ENCODE data around the gene ZDHHC3.

The ZDHHC3 gene

DNA sequence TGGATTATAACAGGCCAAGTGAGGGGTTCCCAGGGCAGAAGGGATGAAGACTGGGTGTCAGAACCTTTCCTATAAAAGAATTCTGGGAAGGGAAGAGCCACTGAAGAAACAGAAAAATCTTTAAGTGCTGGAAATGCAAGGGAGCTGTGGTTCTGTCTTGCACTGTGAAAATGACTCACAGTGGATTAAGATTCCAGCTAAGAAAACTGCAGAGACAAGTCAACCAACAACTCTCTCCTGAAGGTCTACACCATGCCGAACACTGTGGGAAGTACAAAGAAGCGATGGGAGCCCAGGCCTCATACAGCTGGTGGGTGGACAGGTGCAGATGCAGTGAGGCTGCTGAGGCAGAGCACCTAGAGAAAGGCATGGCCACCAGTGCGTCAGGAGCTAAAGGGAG is 27.7 kb downstream of the ZDHHC3 start:
- peaks cover 10% of the 10 kb centered on the region; the same call in 1 of the 2 replicates for H3K4me1 ChIP-seq (ENCODE audit: low read length)
- no peak overlapping the region for H3K4me2 ChIP-seq (ENCODE audit: low read depth, low read length)
- no peak overlapping the region for H3K27ac ChIP-seq (ENCODE audit: low read length)
- H3K79me2 ChIP-seq (ENCODE audit: low read length), result 0 out of 2 replicates have a peak, but pooled peaks cover 4% of the 10 kb centered on the region
- H3F3A ChIP-seq (ENCODE audit: insufficient read depth, low read length), result no peaks in the 10 kb centered on the region
- no peak overlapping the region for H2AFZ ChIP-seq (ENCODE audit: low read length)
- H3K4me3 ChIP-seq (ENCODE audit: low read length), result no peak overlapping the region
- no peaks in the 10 kb centered on the region for H3K9me2 ChIP-seq (replicated peaks; ENCODE audit: insufficient read depth, low read length)
- no peak for TF ChIP-seq EZH2 (optimal IDR thresholded peaks at IDR 0.05; ENCODE audit: low read depth, low read length)
- TF ChIP-seq, protein P1, sequence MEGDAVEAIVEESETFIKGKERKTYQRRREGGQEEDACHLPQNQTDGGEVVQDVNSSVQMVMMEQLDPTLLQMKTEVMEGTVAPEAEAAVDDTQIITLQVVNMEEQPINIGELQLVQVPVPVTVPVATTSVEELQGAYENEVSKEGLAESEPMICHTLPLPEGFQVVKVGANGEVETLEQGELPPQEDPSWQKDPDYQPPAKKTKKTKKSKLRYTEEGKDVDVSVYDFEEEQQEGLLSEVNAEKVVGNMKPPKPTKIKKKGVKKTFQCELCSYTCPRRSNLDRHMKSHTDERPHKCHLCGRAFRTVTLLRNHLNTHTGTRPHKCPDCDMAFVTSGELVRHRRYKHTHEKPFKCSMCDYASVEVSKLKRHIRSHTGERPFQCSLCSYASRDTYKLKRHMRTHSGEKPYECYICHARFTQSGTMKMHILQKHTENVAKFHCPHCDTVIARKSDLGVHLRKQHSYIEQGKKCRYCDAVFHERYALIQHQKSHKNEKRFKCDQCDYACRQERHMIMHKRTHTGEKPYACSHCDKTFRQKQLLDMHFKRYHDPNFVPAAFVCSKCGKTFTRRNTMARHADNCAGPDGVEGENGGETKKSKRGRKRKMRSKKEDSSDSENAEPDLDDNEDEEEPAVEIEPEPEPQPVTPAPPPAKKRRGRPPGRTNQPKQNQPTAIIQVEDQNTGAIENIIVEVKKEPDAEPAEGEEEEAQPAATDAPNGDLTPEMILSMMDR (IDR thresholded peaks at IDR 0.05; ENCODE audit: low read length), result no peak
- no peak for TF ChIP-seq EZH2phosphoT487 (IDR thresholded peaks at IDR 0.05; ENCODE audit: low read length)
- no peaks in the 10 kb centered on the region for H3K9me3 ChIP-seq (replicated peaks; ENCODE audit: insufficient read depth, low read length)
- H3K9ac ChIP-seq (ENCODE audit: low read length), result no peak overlapping the region
- no peak for DNase-seq
- H3K36me3 ChIP-seq (replicated peaks; ENCODE audit: insufficient read depth, low read length), result no peaks in the 10 kb centered on the region
- no peaks in the 10 kb centered on the region for H4K20me1 ChIP-seq (ENCODE audit: insufficient read depth, low read length)
- no peaks in the 10 kb centered on the region for H3K27me3 ChIP-seq (replicated peaks; ENCODE audit: insufficient read depth, low read length)

DNA sequence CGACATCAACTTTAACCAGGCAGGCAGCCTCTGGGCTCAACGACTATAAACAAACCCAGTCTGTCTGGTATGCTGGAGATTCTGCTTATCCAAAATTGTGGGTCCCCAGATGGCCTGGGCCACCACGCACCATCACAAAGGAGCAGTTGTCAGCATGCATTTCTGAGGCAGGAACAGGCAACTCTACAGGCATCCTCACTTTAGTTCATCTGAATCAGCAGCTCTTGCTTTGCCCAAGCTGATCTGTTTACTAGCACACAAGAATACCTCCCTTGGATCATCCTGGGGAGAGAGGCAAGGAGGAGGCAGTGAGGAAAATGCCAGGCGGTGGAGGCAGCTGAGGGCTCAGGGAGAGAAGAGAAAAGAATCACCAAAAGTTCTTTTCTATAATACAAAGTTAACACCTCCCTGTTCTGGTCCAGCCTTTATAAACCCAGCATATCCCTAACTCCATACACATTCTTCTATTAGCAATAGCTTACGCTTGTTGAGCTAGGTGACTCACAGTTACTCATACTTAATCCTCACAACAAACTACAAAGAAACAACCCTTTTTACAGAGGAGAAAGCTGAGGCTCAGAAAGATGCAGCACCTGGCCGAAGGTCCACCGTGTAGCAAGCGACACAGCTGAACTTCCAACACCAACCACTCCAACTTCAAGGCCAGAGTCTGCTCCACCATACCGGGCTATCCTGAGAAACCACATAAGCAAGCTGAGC is 33.6 kb downstream of the ZDHHC3 start:
- no peaks in the 10 kb centered on the region for H3F3A ChIP-seq (ENCODE audit: insufficient read depth, low read length)
- H3K36me3 ChIP-seq (replicated peaks; ENCODE audit: insufficient read depth, low read length), result peaks cover 2% of the 10 kb centered on the region; the same call in 1 of the 2 replicates
- H3K9ac ChIP-seq (ENCODE audit: low read length), result no peak overlapping the region
- H3K27ac ChIP-seq (ENCODE audit: low read length), result no peak overlapping the region
- no peaks in the 10 kb centered on the region for H4K20me1 ChIP-seq (ENCODE audit: insufficient read depth, low read length)
- no peaks in the 10 kb centered on the region for H3K79me2 ChIP-seq (ENCODE audit: low read length)
- no peak overlapping the region for H3K4me3 ChIP-seq (ENCODE audit: low read length)
- peaks cover 10% of the 10 kb centered on the region; the same call in 1 of the 2 replicates for H3K4me1 ChIP-seq (ENCODE audit: low read length)
- H2AFZ ChIP-seq (ENCODE audit: low read length), result no peak overlapping the region
- no peaks in the 10 kb centered on the region for H3K9me3 ChIP-seq (replicated peaks; ENCODE audit: insufficient read depth, low read length)
- no peak overlapping the region for H3K4me2 ChIP-seq (ENCODE audit: low read depth, low read length)
- no peak for TF ChIP-seq EZH2phosphoT487 (IDR thresholded peaks at IDR 0.05; ENCODE audit: low read length)
- TF ChIP-seq, protein P1 (IDR thresholded peaks at IDR 0.05; ENCODE audit: low read length), result no peak
- TF ChIP-seq EZH2 (optimal IDR thresholded peaks at IDR 0.05; ENCODE audit: low read depth, low read length), result no peak
- H3K27me3 ChIP-seq (replicated peaks; ENCODE audit: insufficient read depth, low read length), result no peaks in the 10 kb centered on the region
- no peaks in the 10 kb centered on the region for H3K9me2 ChIP-seq (replicated peaks; ENCODE audit: insufficient read depth, low read length)
- no peak for DNase-seq

DNA sequence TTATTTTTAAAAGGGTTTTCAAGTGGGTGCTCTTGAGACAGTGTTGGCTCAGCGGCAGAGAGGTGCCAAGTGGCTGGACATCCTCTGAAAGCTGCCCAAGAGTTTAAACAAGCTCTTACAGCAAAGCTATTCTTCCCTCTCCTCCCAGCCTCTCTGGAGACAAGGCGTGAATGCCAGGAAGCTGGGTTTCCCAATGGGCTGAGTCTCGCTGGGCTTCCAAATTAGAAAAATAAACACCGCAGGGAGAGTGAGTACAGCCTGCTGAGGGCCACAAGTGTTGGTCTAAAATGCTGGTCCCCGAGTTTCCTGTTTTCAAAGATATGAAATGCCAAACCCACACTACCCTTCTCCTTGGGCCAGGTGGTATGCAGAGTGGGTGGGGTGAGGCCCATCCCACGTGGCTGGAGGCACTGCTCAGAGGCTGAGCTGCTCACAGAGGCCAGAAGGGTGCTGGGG is 36.4 kb downstream of the ZDHHC3 start:
- DNase-seq, result no peak
- H3K27me3 ChIP-seq (replicated peaks; ENCODE audit: insufficient read depth, low read length), result no peaks in the 10 kb centered on the region
- no peaks in the 10 kb centered on the region for H3F3A ChIP-seq (ENCODE audit: insufficient read depth, low read length)
- no peak overlapping the region for H3K27ac ChIP-seq (ENCODE audit: low read length)
- H3K9me3 ChIP-seq (replicated peaks; ENCODE audit: insufficient read depth, low read length), result no peaks in the 10 kb centered on the region
- H3K9me2 ChIP-seq (replicated peaks; ENCODE audit: insufficient read depth, low read length), result no peaks in the 10 kb centered on the region
- no peak overlapping the region for H2AFZ ChIP-seq (ENCODE audit: low read length)
- no peak overlapping the region for H3K4me2 ChIP-seq (ENCODE audit: low read depth, low read length)
- H4K20me1 ChIP-seq (ENCODE audit: insufficient read depth, low read length), result no peaks in the 10 kb centered on the region
- H3K4me3 ChIP-seq (ENCODE audit: low read length), result no peak overlapping the region
- H3K79me2 ChIP-seq (ENCODE audit: low read length), result no peaks in the 10 kb centered on the region
- H3K4me1 ChIP-seq (ENCODE audit: low read length), result 0 out of 2 replicates have a peak, but pooled peaks cover 2% of the 10 kb centered on the region
- H3K36me3 ChIP-seq (replicated peaks; ENCODE audit: insufficient read depth, low read length), result peaks cover 2% of the 10 kb centered on the region; the same call in 1 of the 2 replicates
- TF ChIP-seq, protein P1 (IDR thresholded peaks at IDR 0.05; ENCODE audit: low read length), result no peak
- TF ChIP-seq EZH2phosphoT487 (IDR thresholded peaks at IDR 0.05; ENCODE audit: low read length) (no peak), EZH2 (optimal IDR thresholded peaks at IDR 0.05; ENCODE audit: low read depth, low read length) (no peak)
- no peak overlapping the region for H3K9ac ChIP-seq (ENCODE audit: low read length)
